Stimulated activated CD4-positive, alpha-beta T cell treated with anti-CD3 and anti-CD28 coated beads, Interleukin-1b, Interleukin-23, amount 100 ng/mL, for 48 hours (primary cell): ENCODE data around the gene JARID2.
A peak's percentile ranks its signal among the peaks of the same experiment; 100 is the strongest.
"Not testable (repeated sequence)": the region's sequence is repeated elsewhere in the genome, so short reads cannot be mapped to it uniquely, and the experiment has no call there.

ENCODE experiments used
- DNase-seq: peaks from one replicate; pipeline ENCODE4 v3.0.0-alpha.2; 2020

Gene JARID2

DNA sequence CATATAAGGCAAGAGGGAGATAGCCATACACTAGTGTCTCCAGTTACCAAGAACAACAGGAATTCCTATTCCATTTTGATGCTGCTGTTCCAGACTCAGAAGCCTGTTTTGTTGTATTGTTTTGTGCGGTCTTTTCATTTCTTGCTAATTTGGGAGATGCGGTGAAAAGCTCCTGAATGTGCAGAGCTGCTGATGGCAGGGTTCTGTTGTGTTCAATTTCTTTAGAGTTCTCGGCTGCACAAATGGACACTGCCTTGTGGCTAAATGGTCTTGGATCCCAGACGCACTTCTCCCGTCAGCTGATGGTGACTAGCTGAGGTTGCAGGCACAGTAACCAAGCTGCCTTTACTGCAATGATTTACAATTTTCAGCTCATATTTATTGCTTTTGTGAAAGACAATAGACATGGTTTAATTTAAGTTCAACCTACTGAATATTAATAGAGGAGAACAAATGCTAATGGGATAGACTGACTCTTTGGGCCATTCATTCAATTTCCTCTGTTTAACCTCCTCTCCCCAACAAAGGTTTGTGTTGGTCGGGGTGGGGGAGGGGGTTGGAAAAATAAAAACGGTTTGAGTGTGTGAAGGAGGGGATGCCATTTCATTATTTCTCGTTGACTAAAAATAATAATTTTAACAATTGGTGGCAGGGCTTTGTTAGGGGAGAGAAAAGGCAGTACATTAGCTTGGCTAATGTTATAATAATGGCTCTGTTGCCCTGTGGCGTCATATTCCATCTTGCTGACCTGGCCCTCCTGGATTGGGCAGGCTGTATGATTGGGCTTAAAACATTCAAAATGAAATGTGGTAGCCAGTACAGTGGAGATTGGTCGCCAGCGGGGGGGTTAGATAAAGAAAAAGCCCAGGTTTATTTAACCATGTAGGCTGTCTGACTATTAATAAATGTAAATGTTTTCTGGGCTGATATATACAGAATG is 159.5 kb downstream of the JARID2 start:
- DNase-seq, result no peak

DNA sequence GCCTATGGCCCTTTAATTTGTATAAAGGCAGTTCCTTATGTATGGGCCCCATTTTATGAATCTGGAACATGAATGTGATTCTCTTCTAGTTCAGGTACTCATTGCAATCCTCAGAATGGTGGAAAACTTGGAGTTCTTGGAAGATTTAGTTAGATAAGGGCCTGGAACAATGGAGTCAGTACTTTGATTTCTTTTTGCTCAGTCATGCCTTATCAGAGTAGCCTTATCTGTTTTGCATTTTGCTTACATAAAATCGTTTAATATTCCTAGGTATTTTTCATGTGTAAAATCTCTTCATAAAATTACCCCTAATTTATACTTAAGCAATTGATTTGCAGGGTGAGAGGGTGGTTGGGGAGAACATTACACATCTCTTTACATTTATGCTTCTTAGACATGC is 160.6 kb downstream of the JARID2 start:
- no peak for DNase-seq

DNA sequence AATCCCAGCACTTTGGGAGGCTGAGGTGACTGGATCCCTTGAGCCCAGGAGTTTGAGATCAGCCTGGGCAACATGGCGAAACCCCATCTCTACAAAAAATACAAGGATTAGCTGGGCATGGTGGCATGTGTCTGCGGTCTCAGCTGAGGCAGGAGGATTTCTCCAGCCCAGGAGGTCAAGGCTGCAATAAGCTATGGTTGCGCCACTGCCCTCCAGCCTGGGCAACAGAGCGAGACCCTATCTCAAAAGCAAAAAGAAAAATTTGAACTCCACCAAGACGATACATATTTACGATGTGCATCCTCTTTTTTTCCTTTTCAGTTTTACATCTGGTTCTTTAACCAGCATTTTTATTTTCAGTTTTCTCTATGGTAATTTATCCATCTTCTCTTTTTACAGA is 162.1 kb downstream of the JARID2 start:
- DNase-seq, result no peak

DNA sequence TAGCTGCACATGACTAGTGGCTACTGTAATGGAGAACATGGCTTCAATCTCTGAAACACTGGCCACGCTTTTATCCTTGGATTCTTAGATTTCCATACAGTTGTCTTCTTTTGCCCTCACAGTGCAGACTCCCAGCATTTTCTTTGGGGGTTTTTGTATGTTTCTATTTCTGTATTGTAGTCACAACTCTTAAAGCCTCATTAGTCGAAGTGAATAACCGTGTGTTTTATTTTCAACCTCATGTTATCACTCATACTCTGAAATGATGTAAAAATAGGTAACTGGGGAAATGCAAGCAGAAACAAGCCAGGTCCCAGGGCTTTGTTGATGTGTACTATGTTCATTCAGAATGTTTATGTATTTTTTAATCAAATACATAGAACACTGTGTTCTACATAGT is 162.9 kb downstream of the JARID2 start:
- DNase-seq, result no peak

DNA sequence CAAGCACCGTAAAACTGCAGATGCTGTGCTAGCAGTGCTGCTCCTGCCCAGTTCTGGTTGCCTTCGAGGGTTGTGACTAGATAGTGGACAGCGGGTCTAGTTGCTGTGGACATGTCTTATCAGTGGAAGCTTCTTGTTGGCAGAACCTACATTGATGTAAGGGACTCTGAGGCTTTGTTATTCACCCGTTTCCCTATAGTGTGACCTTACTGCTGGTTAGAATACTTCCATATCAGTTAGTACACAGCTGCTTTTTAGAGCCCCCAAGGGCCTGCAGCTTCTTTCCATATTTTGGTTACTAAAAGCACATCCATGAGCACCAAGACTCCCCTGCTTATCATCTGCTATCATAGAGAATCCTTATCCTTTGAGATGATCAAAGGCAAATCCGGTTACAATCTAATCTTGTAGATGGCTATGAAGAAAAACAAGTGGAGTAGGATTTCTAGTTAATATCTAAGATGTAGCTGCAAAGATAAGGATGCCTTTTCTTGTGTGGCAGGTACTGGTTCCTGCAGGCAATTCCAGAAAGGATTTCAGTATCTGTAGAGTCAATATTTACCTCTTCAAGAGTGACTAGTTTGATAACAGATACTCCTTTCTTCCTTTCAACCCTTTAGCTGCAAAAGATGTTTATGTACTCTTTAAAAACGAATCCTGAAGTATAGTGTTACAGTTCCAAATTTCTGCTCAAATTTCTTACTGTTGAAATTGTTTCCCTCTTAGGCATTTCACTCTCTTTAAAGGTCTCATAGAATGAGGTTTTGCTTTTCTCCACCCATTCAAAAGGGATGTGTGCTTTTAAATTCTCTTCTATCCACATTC is 163.6 kb downstream of the JARID2 start:
- DNase-seq, result no peak

DNA sequence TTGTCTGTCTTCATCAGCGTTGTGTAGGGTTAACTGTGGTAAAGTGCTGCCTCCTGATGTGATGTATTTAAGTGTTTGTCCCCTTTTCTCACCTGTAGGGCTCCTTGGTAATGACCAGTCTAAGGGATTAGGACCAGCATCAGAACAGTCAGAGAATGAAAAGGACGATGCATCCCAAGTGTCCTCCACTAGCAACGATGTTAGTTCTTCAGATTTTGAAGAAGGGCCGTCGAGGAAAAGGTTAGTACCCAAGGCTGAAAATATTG is 164.2 kb downstream of the JARID2 start:
- DNase-seq, result no peak

DNA sequence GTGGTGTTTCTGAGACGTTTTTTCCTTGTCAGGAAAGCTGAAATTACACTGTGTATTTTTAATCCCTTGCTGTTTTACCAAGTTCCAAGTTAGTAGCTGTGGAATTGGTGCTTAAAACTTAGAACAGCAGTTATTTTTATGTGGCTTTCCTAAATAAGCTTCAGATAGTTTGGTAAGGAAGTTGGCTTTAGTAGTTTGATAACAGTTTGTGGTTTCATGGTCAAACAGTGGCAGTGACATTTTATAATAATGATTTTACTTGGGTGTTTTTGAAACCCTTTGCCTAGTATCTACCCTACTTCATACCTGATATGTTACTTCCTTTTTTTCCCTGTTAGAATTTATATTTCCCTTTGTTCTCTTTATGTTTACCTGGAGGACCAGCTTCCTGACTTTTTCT is 164.9 kb downstream of the JARID2 start:
- DNase-seq, result no peak

DNA sequence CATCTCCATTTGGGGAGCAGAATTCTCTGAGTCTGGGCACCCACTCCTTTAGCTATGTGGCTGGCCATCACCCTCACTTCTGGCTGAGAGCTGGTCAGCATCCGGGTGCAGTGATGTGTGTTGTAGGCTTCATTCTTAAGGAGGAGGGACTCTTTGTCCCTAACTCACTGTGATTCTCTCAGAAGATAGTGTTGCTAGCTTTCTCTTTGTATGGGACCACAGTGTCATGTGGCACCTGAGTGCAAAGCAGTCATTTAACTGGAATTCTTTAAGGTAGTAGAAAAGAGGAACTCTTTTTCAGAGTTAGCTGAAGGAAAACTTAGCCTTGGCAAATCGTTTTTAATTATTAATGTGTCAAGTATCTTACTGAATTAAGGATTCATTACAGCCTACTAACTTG is 165.9 kb downstream of the JARID2 start:
- DNase-seq, result no peak

DNA sequence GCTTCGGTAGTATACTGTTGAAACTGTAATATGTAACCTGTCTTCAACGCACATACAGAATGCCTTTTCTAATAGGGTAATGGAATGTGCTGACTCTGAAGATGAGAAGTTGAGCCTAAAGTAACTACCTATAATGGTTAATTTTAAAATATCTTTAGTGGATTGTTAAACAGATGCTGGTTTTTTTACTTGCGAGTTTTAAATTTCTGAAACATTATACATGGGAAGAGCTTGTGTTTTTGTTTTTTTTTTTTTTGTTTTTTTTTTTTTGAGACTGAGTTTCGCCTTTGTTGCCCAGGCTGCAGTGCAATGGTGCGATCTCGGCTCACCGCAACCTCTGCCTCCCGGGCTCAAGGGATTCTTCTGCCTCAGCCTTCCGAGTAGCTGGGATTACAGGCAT is 166.9 kb downstream of the JARID2 start:
- DNase-seq, result no peak

DNA sequence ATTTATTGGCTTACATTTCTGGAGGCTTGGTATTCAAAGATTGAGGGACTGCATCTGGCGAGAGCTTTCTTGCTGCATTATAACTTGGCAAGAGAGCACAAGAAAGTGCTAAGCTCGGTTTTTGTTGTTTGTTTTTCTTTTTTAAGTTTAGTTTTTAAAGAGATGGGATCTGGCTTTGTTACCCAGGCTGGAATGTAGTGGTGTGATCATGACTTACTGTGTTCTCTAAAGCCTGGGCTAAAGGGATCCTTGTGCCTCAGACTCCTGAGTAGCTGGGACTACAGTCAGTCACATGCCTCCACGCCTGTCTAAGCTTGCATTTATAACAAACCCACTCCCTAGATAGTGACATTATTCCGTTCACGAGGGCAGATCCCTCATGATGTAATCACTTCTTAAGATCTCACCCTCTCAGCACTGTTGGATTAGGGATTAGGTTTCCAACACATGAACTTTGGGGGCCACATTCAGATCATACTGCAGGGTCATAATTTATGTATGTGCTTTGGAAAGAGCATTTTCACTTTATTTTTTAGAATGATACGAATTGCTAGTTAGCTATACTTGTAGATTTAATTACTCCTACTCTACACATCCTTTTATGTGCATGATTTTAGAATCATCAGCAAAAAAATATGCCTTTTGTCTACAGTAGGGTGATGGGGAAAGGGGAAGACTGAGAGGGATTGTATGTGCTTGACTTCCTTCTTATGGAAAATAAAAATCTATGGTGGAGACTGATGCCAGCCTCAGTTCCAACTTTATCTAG is 167.8 kb downstream of the JARID2 start:
- no peak for DNase-seq

DNA sequence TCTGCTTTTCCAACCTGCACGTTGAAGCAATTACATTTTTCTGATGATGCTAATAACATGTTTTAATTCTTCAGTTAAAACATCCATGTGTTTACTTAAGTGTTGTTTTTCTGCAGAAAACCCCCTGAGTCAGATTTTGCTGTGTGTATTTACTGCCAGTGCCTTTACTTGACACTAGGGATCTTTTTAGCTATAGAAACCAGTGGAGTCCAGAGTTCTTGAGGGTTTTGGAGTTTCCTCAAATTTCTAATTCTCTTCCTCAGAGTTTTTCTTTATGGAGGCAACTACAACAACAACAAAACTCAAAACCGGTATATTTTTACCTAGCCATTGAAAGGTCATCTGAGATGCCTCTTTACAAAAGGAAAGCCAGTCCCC is 168.4 kb downstream of the JARID2 start:
- DNase-seq, result no peak

DNA sequence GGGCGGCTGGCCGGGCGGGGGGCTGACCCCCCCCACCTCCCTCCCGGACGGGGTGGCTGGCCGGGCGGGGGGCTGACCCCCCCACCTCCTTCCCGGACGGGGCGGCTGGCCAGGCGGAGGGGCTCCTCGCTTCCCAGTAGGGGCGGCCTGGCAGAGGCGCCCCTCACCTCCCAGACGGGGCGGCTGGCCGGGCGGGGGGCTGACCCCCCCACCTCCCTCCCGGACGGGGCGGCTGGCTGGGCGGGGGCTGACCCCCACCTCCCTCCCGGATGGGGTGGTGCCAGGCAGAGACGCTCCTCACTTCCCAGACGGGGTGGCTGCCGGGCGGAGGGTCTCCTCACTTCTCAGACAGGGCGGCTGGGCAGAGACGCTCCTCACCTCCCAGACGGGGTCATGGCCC is 169.8 kb downstream of the JARID2 start:
- not testable (repeated sequence) for DNase-seq

DNA sequence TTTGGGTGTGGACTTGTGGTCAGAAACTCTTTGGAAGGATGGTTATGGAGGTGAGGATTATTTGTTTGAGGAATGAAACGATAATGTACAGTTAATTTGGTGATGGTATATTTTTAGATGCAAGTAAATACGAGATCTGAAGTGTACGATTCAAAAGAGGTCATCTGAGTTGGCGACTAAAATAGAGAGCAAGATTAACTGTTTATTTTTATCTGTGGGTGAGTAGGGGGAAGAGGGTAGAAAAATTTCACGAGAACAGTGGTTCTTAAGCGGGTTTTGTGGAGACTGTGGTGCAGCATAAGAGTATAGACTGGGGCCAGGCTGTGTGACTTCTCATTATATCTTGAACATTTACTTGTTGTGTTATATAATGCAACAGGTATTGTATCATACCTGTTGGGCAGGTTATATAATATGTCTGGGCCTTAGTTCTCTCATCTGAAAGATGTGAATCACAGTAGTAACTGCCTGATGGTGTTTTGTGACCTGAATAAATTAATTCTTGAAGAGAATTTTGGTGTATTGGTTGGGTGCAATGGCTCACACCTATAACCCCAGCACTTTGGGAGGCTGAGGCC is 171.2 kb downstream of the JARID2 start:
- no peak for DNase-seq

DNA sequence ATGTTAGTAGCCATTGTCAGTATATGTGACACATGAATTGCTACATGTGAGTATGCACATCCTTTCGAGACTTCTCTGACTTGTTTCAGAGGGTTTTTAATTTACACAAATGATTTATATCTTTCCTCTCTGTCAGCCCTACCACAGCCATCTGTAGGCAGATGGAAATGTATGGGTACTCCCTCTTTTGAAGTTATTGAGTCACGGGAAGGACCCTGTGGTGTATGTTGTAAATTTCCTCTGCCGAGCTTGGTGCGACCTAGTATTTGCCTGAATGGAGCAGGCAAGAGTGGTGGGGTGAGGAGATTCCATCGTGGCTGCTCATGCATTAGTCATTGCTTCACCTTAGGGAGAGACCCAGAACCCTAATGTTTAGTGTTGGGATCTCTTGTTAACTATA is 171.9 kb downstream of the JARID2 start:
- peak; percentile 68 for DNase-seq

DNA sequence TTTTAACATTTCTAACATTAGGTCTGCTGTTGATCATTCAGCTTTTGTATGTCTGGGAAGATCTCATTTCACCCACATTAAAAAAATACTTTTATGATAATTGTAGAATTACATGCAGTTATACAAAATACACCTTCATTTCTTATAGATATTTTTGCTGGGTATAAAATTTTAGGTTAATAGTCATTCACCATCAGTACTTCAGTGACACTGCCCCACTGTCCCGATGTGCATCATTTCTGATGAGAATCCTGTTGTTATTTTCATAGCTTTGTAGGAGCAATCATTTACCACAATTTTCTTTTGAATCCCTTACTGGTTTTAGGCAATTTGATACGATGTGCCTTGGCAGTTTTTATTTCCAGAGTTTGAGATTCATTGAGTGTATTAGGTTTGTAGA is 173.6 kb downstream of the JARID2 start:
- DNase-seq, result no peak

DNA sequence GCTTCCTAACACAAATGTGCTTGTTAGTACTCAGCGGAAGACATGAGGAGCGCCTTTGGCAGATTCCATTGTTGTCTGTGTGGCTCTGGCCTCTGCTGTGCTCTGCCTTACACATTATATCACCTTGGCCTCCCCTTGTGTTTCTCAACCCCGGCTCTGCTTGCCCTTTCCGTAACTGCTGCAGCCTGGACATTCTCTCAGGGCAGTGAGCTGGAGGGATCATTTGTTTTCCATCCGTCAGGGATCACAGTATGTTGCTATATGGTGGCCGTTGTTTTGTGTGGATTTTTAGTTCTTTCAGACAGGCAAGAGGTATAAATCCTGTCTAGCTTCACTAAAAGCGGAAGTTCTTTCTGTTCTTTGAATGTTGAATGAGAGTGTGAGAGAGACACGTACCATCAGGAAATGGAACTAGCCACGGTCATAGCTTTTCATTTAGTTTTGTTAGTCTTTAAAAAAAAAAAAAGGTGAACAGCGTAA is 175.1 kb downstream of the JARID2 start:
- DNase-seq, result no peak

DNA sequence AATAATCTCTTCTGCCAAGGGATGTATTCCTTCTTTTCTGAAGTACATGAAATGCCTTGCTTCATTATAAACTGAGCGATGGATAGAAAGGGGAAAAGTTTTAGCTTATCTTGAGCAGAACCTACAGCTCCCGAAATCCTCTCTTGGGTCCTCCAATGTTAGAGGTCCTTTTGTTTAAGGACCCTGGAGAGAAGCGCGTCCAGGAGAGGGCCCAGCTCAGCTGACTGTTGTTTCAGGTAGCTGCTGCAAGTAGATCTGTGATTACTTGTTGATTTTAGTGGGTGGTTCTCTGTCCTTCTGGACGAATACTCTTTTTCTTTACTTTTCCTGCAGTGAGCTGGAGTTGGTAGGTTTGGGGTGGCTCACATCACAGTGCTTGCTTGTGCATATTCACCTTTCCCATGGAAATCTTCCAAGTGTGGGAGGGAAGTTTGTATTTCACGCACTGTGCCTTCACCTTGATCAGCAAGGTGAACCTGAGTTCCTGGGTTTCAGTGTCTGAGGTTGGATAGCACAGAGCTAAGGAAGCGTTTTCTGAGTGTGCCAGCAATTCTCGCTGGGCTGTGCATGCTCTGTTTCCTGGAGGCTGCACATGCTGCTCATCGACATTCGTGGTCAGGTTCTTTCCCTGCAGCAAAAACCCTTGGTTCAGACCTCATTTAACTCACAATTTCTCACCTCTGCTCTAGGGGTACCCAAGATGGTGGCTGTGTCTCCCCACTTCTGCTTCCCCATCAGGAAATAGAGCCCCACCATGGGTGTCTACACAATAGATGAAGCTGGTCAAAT is 176.3 kb downstream of the JARID2 start:
- peak; percentile 42 for DNase-seq

DNA sequence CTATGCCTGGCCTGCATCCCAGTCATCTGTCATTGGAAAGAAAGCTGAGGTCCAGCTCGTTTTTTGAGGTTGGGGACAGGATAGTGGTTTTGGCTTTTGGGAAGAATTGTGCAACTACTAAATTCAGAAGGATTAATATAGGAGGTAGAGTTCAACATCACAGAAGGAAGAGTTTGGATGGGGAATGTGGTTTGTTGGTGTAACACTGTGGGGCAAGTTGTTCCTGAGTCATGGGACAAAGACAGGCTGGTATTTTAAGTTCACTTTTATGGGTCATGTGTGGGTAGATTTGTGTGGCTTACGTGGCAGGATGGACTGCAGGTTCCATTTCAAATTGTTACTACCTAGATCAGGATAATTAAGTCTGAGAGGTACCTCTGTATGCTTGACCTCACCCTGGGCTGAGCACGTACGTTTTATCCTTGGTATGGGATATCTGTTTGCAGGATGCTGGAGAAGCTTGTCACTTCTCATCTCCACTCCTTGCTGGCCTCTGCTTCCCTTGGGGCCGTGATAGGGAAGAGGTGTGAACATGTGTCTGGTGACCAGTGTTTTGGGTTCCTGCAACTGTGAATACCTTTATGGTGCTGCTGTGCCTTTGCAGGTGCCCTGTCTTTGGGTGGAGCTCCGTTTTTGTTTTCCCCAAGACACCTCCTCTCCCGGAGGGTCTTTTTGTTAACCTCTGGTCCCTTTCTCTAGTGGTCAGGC is 177.6 kb downstream of the JARID2 start:
- no peak for DNase-seq

DNA sequence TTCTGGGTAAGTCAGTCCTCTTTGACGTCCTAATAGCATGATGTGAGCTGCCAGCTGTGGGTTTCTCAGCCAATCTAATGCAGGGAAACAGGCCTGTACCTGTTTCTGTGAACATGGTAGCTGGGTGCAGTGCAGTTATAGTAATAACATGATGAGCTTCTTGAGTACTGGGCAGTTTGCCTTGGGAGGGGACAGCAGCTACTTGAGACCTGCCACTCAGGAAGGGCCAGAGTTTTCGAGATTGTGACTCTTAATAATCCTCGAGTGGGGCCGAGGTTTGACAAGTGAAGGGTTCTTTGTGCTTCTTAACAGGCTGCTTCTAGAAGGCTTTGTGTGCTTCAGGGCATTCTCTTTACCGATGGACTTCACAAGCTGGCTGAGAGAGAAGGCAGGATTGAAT is 180.1 kb downstream of the JARID2 start:
- no peak for DNase-seq

DNA sequence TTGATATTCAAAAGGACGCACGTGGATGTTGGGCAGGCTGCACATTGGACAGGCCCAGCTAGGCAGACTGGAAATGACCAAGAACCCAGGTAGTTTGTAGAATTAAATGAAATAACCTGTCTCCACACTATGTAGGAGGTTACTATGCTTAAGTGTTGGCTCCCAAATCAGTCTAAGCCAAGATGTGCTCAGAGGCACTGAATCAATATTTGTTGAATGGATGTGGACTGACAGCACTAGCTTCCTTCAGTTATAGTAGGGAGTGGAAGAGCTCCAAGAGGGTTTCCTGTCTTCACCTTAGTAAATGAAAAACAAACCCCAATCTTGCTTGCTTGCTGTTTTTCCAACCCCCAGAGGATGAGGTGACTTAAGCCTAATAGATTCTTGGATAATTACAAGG is 180.5 kb downstream of the JARID2 start:
- DNase-seq, result no peak

DNA sequence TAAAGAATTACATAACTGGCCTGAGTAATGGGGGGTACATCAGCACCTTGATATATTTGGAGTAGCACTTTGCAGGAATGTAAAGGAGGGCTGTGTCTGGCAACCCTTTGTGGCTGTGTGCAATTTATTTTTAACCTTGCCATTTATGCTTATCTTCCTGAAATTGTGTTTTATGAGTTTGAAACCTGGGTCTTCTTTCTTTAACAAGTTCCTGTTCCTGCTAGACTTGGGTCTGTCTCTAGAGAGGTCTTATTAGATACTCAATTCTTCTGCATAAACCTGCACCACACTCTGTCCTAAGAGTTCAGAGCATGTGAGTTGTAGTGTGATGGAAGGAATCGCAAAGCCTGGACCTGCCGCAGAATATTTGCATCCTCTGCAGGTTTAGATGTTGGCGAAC is 181.0 kb downstream of the JARID2 start:
- DNase-seq, result no peak
